Endometrium (tissue), 2 donors: Measurements from ENCODE around the gene GDPGP1.
"Not testable (repeated sequence)": the region's sequence is repeated elsewhere in the genome, so short reads cannot be mapped to it uniquely, and the experiment has no call there.

Source experiments
- FAIRE-seq: peaks from 2 replicates; lab custom pipeline; 2012; peaks lifted over from hg19 to GRCh38; lab: Jason Lieb, UNC
- donor health status: control.
- donor health status: control.

The GDPGP1 gene

GRCh38 chr15:90261811-90262210, 27.8 kb downstream of the GDPGP1 start:
- FAIRE-seq, result no peak

- no peak for FAIRE-seq
Observed at GRCh38 chr15:90262426-90262825, 28.4 kb downstream of the GDPGP1 start.

- no peak for FAIRE-seq
Observed at GRCh38 chr15:90264671-90265070, 30.7 kb downstream of the GDPGP1 start.

GRCh38 chr15:90265271-90266060, 31.5 kb downstream of the GDPGP1 start, which contains the start of gene NGRN:
Gene NGRN (plus strand): TSS chr15:90265672. CDS start chr15:90265713, 41 bp downstream.
- no peak for FAIRE-seq

- FAIRE-seq, result no peak
Observed at GRCh38 chr15:90266061-90266431, 32.0 kb downstream of the GDPGP1 start.

GRCh38 chr15:90266485-90266884, 32.5 kb downstream of the GDPGP1 start:
- FAIRE-seq, result no peak

- no peak for FAIRE-seq
Observed at GRCh38 chr15:90268415-90268814, 34.4 kb downstream of the GDPGP1 start.

GRCh38 chr15:90270502-90271150, 36.6 kb downstream of the GDPGP1 start:
- FAIRE-seq, result no peak

GRCh38 chr15:90271459-90272166, 37.6 kb downstream of the GDPGP1 start:
- no peak for FAIRE-seq

- FAIRE-seq, result not testable (repeated sequence)
Observed at GRCh38 chr15:90278467-90278866, 44.5 kb downstream of the GDPGP1 start.

GRCh38 chr15:90280743-90281142, 46.7 kb downstream of the GDPGP1 start:
- FAIRE-seq, result not testable (repeated sequence)

- not testable (repeated sequence) for FAIRE-seq
Observed at GRCh38 chr15:90281637-90282036, 47.6 kb downstream of the GDPGP1 start.

- no peak for FAIRE-seq
Observed at GRCh38 chr15:90286678-90287077, 52.7 kb downstream of the GDPGP1 start.

- FAIRE-seq, result no peak
Observed at GRCh38 chr15:90287101-90287500, 53.1 kb downstream of the GDPGP1 start.

GRCh38 chr15:90287946-90288345, 53.9 kb downstream of the GDPGP1 start:
- FAIRE-seq, result no peak

- FAIRE-seq, result no peak
Observed at GRCh38 chr15:90291679-90292356, 57.8 kb downstream of the GDPGP1 start.

GRCh38 chr15:90293040-90293810, 59.2 kb downstream of the GDPGP1 start:
- not testable (repeated sequence) for FAIRE-seq

- no peak for FAIRE-seq
Observed at GRCh38 chr15:90294159-90294558, 60.1 kb downstream of the GDPGP1 start.

GRCh38 chr15:90294601-90295269, 60.7 kb downstream of the GDPGP1 start:
- FAIRE-seq, result no peak

- FAIRE-seq, result no peak
Observed at GRCh38 chr15:90295270-90295648, 61.2 kb downstream of the GDPGP1 start.
